ENCODE data around the gene ZNF408.

DNA sequence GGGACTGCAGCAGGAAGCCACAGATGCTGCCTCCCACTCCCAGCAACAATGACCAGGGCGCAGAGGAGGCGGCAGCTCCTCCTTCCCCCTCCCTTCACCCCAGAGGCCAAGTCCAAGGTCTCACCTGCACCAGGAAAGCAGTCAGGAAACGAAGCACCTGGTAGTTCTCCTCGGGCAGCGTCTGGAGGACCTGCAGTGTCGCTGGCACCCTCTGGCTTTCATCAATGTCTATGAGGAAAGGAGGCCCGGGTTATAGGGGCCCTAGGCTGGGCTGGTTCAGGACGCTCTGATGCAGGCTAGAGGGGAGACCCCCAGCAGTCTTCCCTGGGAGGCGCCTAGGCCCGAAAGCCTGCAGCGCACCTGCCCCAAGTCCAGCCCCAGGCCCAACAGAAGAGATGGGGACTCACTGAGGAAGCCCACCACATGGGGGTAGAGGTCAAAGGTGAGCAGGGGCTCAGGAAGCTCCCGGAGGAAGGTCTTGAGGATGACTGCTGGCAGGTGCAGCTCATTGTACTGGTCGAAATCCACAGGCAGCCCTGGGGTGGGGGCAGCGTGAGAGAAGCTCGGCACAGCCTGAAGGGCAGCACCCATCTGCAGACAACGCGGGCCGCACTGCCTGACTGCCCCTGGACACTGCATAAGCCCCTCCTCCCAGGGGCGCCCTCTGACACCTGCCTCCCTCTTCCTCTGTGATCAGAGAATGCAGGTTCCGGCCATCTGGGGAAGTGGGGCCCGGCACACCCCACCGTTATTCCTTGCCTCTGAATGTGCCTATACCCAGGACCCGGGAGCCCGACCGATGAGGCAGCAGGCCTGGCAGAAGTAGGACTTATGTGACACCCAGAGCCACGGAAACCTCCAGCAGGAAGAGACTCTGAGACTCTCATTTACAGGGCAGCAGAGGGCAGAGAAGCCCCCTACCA, 21.3 kb upstream of the ZNF408 start:
- TF ChIP-seq, protein P1, sequence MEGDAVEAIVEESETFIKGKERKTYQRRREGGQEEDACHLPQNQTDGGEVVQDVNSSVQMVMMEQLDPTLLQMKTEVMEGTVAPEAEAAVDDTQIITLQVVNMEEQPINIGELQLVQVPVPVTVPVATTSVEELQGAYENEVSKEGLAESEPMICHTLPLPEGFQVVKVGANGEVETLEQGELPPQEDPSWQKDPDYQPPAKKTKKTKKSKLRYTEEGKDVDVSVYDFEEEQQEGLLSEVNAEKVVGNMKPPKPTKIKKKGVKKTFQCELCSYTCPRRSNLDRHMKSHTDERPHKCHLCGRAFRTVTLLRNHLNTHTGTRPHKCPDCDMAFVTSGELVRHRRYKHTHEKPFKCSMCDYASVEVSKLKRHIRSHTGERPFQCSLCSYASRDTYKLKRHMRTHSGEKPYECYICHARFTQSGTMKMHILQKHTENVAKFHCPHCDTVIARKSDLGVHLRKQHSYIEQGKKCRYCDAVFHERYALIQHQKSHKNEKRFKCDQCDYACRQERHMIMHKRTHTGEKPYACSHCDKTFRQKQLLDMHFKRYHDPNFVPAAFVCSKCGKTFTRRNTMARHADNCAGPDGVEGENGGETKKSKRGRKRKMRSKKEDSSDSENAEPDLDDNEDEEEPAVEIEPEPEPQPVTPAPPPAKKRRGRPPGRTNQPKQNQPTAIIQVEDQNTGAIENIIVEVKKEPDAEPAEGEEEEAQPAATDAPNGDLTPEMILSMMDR (IDR thresholded peaks at IDR 0.05): no peak
- no peak for TF ChIP-seq SIN3A (IDR thresholded peaks at IDR 0.05; ENCODE audit: borderline replicate concordance, insufficient read depth, low read depth, low read length)

All from Panc1 (cell line).